Retinal pigment epithelial cell (primary cell): ENCODE data around the gene HIPK3.

Source experiments
- DNase-seq: peaks from one replicate; pipeline ENCODE4 v3.0.0-alpha.2; 2010; ENCODE audit warnings: low read depth
- H3K4me3 ChIP-seq: 2 replicates; pipeline ENCODE4 v1.5.1; 2011; ENCODE audit warnings: mild to moderate bottlenecking, low read length, control low read depth, moderate library complexity
- TF ChIP-seq, protein P1 (sequence below): conservative IDR thresholded peaks from 2 replicates; pipeline ENCODE4 v1.5.1; 2011; ENCODE audit warnings: low read depth, low read length, control low read depth, inconsistent platforms

Gene HIPK3

GRCh38 chr11:33376331-33377310, 119.4 kb downstream of the HIPK3 start:
- no peak for DNase-seq
- H3K4me3 ChIP-seq, result peak overlapping the region; percentile 31
- TF ChIP-seq, protein P1, sequence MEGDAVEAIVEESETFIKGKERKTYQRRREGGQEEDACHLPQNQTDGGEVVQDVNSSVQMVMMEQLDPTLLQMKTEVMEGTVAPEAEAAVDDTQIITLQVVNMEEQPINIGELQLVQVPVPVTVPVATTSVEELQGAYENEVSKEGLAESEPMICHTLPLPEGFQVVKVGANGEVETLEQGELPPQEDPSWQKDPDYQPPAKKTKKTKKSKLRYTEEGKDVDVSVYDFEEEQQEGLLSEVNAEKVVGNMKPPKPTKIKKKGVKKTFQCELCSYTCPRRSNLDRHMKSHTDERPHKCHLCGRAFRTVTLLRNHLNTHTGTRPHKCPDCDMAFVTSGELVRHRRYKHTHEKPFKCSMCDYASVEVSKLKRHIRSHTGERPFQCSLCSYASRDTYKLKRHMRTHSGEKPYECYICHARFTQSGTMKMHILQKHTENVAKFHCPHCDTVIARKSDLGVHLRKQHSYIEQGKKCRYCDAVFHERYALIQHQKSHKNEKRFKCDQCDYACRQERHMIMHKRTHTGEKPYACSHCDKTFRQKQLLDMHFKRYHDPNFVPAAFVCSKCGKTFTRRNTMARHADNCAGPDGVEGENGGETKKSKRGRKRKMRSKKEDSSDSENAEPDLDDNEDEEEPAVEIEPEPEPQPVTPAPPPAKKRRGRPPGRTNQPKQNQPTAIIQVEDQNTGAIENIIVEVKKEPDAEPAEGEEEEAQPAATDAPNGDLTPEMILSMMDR, result no peak

DNA sequence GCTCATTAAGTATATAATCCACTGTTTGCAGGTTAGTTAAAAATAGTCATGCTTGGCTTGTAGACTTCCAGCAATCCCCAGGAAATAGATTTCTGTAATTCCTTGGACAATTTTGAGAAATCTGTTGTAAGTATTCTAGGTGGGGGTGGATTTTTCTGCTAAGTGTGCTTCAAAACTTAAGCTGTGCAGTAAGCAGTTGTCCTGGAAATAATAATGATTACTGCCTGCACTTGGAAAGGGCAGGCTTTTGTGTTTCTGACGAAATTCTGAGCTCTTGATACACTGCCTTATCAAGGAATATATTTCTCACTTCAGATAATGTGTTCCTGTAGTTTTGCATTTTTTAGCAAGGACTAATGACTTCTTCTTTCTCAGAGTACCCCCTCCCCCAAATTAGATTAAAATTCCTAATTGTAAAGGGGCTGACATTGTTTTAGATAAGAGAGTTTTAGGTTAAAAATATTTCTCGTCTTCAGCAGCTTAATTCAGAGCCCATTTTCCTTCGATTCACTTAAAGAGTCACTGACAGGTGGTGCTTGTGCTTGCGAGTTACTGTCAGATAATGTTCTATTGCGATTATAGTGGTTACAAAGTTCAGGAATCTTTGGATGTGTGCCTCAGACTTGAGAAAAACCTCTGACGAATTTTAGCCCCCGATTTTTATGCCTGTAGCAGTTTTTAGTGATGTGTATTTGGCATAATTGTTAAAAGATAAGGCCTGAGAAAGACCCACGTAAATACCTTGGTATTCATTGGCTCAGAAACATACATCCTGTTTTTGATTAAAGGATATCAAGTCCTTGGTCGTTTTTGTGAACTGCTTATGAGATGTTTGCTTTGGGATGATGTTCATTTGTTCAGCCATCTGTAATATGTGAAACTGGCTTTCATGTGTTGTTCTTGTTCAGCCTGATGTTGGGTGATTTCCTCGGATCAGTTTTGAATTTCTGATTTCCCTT, 120.5 kb downstream of the HIPK3 start:
- H3K4me3 ChIP-seq, result peak overlapping the region; percentile 31
- TF ChIP-seq, protein P1, result no peak
- peak; percentile 13 for DNase-seq

GRCh38 chr11:33379947-33380346, 122.8 kb downstream of the HIPK3 start:
- TF ChIP-seq, protein P1, result no peak
- no peak overlapping the region for H3K4me3 ChIP-seq
- DNase-seq, result no peak

GRCh38 chr11:33383075-33383919, 126.1 kb downstream of the HIPK3 start:
- H3K4me3 ChIP-seq, result no peak overlapping the region
- no peak for DNase-seq
- TF ChIP-seq, protein P1, result no peak

DNA sequence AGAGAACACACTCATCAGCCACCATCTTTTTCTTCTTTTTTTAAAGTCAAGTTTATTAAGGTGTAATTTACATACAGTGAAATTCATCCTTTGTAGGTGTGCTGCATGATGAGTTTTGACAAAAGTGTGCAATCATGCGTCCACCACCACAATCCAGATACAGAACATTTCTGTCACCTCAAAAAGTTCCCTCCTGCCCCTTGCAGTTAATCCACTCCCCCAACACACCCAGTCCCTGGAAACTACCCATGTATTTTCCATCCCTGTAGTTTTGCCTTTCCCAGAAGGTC, 126.7 kb downstream of the HIPK3 start:
- TF ChIP-seq, protein P1, result no peak
- no peak overlapping the region for H3K4me3 ChIP-seq
- DNase-seq, result no peak

- TF ChIP-seq, protein P1, result no peak
- H3K4me3 ChIP-seq, result no peak overlapping the region
- no peak for DNase-seq
Measured at GRCh38 chr11:33384220-33384619, 127.0 kb downstream of the HIPK3 start.
